WI38 (cell line): ENCODE results near the gene PTGER3.

ENCODE experiments used
- H3K4me3 ChIP-seq: 2 replicates; pipeline ENCODE4 v1.5.1; 2011; ENCODE audit warnings: low read depth, mild to moderate bottlenecking, control low read depth, low read length
- TF ChIP-seq, protein P1 (sequence below): IDR thresholded peaks from 2 replicates; pipeline ENCODE4 v1.5.1; 2012; ENCODE audit warnings: low read depth, mild to moderate bottlenecking, control low read depth, low read length

Gene PTGER3

GRCh38 chr1:70980361-70980760 is 67.3 kb downstream of the PTGER3 start:
- H3K4me3 ChIP-seq: no peak overlapping the region
- TF ChIP-seq, protein P1, sequence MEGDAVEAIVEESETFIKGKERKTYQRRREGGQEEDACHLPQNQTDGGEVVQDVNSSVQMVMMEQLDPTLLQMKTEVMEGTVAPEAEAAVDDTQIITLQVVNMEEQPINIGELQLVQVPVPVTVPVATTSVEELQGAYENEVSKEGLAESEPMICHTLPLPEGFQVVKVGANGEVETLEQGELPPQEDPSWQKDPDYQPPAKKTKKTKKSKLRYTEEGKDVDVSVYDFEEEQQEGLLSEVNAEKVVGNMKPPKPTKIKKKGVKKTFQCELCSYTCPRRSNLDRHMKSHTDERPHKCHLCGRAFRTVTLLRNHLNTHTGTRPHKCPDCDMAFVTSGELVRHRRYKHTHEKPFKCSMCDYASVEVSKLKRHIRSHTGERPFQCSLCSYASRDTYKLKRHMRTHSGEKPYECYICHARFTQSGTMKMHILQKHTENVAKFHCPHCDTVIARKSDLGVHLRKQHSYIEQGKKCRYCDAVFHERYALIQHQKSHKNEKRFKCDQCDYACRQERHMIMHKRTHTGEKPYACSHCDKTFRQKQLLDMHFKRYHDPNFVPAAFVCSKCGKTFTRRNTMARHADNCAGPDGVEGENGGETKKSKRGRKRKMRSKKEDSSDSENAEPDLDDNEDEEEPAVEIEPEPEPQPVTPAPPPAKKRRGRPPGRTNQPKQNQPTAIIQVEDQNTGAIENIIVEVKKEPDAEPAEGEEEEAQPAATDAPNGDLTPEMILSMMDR: no peak

GRCh38 chr1:70979881-70980280 is 67.7 kb downstream of the PTGER3 start:
- TF ChIP-seq, protein P1: no peak
- no peak overlapping the region for H3K4me3 ChIP-seq

- no peak overlapping the region for H3K4me3 ChIP-seq
- TF ChIP-seq, protein P1: no peak
Measured at GRCh38 chr1:70979313-70979712, 68.3 kb downstream of the PTGER3 start.

GRCh38 chr1:70978623-70979022 is 69.0 kb downstream of the PTGER3 start:
- TF ChIP-seq, protein P1: no peak
- H3K4me3 ChIP-seq: no peak overlapping the region

GRCh38 chr1:70977575-70977974 is 70.0 kb downstream of the PTGER3 start:
- no peak overlapping the region for H3K4me3 ChIP-seq
- TF ChIP-seq, protein P1: no peak

DNA sequence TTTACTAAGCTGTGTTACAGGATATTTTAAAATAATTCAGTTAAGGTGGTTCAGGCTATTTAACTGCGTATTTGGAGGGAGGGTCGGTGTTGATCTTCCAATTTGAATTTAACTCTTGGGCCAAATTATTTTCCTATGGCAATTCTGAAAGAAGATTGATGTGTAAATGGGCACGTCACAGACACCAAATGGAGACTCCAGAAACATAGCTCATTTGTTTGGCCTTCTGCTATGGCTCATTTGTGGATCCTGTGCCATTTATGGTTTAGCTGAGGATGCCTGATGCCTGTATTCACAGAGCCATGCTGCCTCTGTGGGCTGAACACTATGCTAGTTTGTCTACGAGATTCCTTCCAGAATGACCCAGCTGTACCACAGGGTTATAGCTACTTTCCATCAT is 70.6 kb downstream of the PTGER3 start:
- no peak overlapping the region for H3K4me3 ChIP-seq
- TF ChIP-seq, protein P1: no peak

- no peak overlapping the region for H3K4me3 ChIP-seq
- TF ChIP-seq, protein P1: no peak
Measured at GRCh38 chr1:70973754-70974153, 73.9 kb downstream of the PTGER3 start.
